CD4-positive, alpha-beta T cell treated with Interleukin-10 for 1 hour (primary cell): ENCODE data around the gene TRAF1.

Experiments
- DNase-seq: peaks from one replicate; pipeline ENCODE4 v3.0.0-alpha.2; 2020

The TRAF1 gene

GRCh38 chr9:120904061-120904977 lies 22.3 kb downstream of the TRAF1 start:
- peak; percentile 82 for DNase-seq

GRCh38 chr9:120902569-120903535 lies 23.7 kb downstream of the TRAF1 start:
- peak; percentile 31 for DNase-seq

- peak; percentile 37 for DNase-seq
These were observed 24.6 kb downstream of the TRAF1 start for GRCh38 chr9:120901755-120902568.

- DNase-seq: peak; percentile 18
These were observed 25.8 kb downstream of the TRAF1 start for GRCh38 chr9:120900824-120901223.

- DNase-seq: peak; percentile 28
These were observed 27.0 kb downstream of the TRAF1 start for GRCh38 chr9:120899490-120900068.

GRCh38 chr9:120898396-120898795 lies 28.2 kb downstream of the TRAF1 start:
- DNase-seq: peak; percentile 20

- peak; percentile 25 for DNase-seq
These were observed 30.6 kb downstream of the TRAF1 start for GRCh38 chr9:120895951-120896350.

- peak; percentile 12 for DNase-seq
These were observed 32.1 kb downstream of the TRAF1 start for GRCh38 chr9:120894321-120895148.

- no peak for DNase-seq
These were observed 32.8 kb downstream of the TRAF1 start for GRCh38 chr9:120893611-120894307.

- DNase-seq: peak; percentile 78
These were observed 33.6 kb downstream of the TRAF1 start for GRCh38 chr9:120892748-120893610.

- DNase-seq: peak; percentile 41
These were observed 34.5 kb downstream of the TRAF1 start for GRCh38 chr9:120891884-120892747.

GRCh38 chr9:120891245-120891883 lies 35.2 kb downstream of the TRAF1 start:
- DNase-seq: peak; percentile 63

- DNase-seq: peak; percentile 70
These were observed 36.0 kb downstream of the TRAF1 start for GRCh38 chr9:120890320-120891244.

- peak; percentile 15 for DNase-seq
These were observed 36.9 kb downstream of the TRAF1 start for GRCh38 chr9:120889606-120890271.

GRCh38 chr9:120888626-120889025 lies 38.0 kb downstream of the TRAF1 start:
- DNase-seq: no peak

GRCh38 chr9:120886490-120886967 lies 40.1 kb downstream of the TRAF1 start:
- no peak for DNase-seq
